Astrocyte (in vitro differentiated cells and primary cell): ENCODE measurements around the gene TRAK1. TPM values are rescaled to one million over a fixed set of nuclear protein-coding genes. Genes with fewer than 3 reads are reported as not detected.
A peak's percentile ranks its signal among the peaks of the same experiment; 100 is the strongest.

ENCODE experiments used
- DNase-seq: peaks from one replicate; pipeline ENCODE4 v3.0.0-alpha.2; 2010; ENCODE audit warnings: low read depth
- FAIRE-seq: peaks from 2 replicates; lab custom pipeline; 2011; peaks lifted over from hg19 to GRCh38; lab: Jason Lieb, UNC
- H2AFZ ChIP-seq: 2 replicates; pipeline ENCODE4 v1.6.0; 2012; ENCODE audit warnings: low read depth, low read length, inconsistent platforms
- H3K27ac ChIP-seq: 2 replicates; pipeline ENCODE4 v1.5.1; 2011; ENCODE audit warnings: low read depth, low read length, inconsistent platforms
- H3K27me3 ChIP-seq: 2 replicates; pipeline ENCODE4 v1.6.0; 2011; ENCODE audit warnings: low read length, inconsistent platforms; ENCODE audit not compliant: insufficient read depth
- H3K36me3 ChIP-seq: 2 replicates; pipeline ENCODE4 v1.5.1; 2011; ENCODE audit warnings: low read length, inconsistent platforms; ENCODE audit not compliant: insufficient read depth
- H3K4me1 ChIP-seq: 2 replicates; pipeline ENCODE4 v1.5.1; 2011; ENCODE audit warnings: low read length, inconsistent platforms; ENCODE audit not compliant: insufficient read depth
- H3K4me2 ChIP-seq: 2 replicates; pipeline ENCODE4 v1.6.0; 2012; ENCODE audit warnings: low read length, inconsistent platforms
- H3K4me3 ChIP-seq: 2 replicates; pipeline ENCODE4 v1.5.1; 2011; ENCODE audit warnings: low read depth, mild to moderate bottlenecking, low read length, inconsistent platforms; ENCODE audit not compliant: insufficient read depth
- H3K79me2 ChIP-seq: 2 replicates; pipeline ENCODE4 v1.6.0; 2012; ENCODE audit warnings: mild to moderate bottlenecking, low read length, inconsistent platforms; ENCODE audit not compliant: insufficient read depth
- H3K9ac ChIP-seq: 2 replicates; pipeline ENCODE4 v1.6.0; 2012; ENCODE audit warnings: mild to moderate bottlenecking, low read length, inconsistent platforms
- H3K9me3 ChIP-seq: 2 replicates; pipeline ENCODE4 v1.5.1; 2012; ENCODE audit warnings: low read depth, mild to moderate bottlenecking, low read length, inconsistent platforms; ENCODE audit not compliant: insufficient read depth
- H4K20me1 ChIP-seq: 2 replicates; pipeline ENCODE4 v1.6.0; 2012; ENCODE audit warnings: low read length, inconsistent platforms; ENCODE audit not compliant: insufficient read depth
- H3K27ac Mint-ChIP-seq: one replicate; pipeline ENCODE4 v1.8.0; 2021; ENCODE audit warnings: mild to moderate bottlenecking, mixed read lengths; ENCODE audit not compliant: unreplicated experiment
- H3K27me3 Mint-ChIP-seq: one replicate; pipeline ENCODE4 v1.8.0; 2021; ENCODE audit warnings: low read depth, mixed read lengths; ENCODE audit not compliant: unreplicated experiment
- H3K36me3 Mint-ChIP-seq: one replicate; pipeline ENCODE4 v1.8.0; 2021; ENCODE audit warnings: low read depth, mixed read lengths; ENCODE audit not compliant: unreplicated experiment
- H3K4me1 Mint-ChIP-seq: one replicate; pipeline ENCODE4 v1.8.0; 2021; ENCODE audit warnings: low read depth, mixed read lengths; ENCODE audit not compliant: unreplicated experiment
- H3K4me3 Mint-ChIP-seq: one replicate; pipeline ENCODE4 v1.8.0; 2021; ENCODE audit warnings: mild to moderate bottlenecking, moderate library complexity, mixed read lengths; ENCODE audit not compliant: unreplicated experiment
- H3K9me3 Mint-ChIP-seq: one replicate; pipeline ENCODE4 v1.8.0; 2021; ENCODE audit warnings: mild to moderate bottlenecking, mixed read lengths; ENCODE audit not compliant: unreplicated experiment
- CTCF ChIP-seq: IDR thresholded peaks from 2 replicates; pipeline ENCODE4 v1.5.1; 2011; ENCODE audit warnings: low read depth, mild to moderate bottlenecking, inconsistent platforms, low read length, moderate library complexity; ENCODE audit not compliant: insufficient read depth
- EZH2 ChIP-seq: IDR thresholded peaks from 2 replicates; pipeline ENCODE4 v1.6.1; 2012; ENCODE audit warnings: mild to moderate bottlenecking, low read length, inconsistent platforms; ENCODE audit not compliant: insufficient read depth
- total RNA-seq: library from RNA; stranded (reverse); gene quantifications from 2 replicates; pipeline ENCODE4 v1.2.1, GENCODE V29; 2021

The TRAK1 gene
- total RNA-seq, 1 donor from 2014 or later, result 56.2 TPM

GRCh38 chr3:42247576-42248027 is 156.4 kb downstream of the TRAK1 start:
- H3K4me1 Mint-ChIP-seq, result no peaks in the 10 kb centered on the region
- Histone ChIP-seq H3K9me3 (no peaks in the 10 kb centered on the region), H4K20me1 (no peaks in the 10 kb centered on the region), H3K4me2 (peak overlapping the region; percentile 62), H3K9ac (no peak overlapping the region), H2AFZ (no peak overlapping the region), H3K36me3 (no peaks in the 10 kb centered on the region), H3K4me1 (no peaks in the 10 kb centered on the region), H3K27ac (no peak overlapping the region), H3K27me3 (peaks cover 27% of the 10 kb centered on the region), H3K4me3 (no peak overlapping the region), H3K79me2 (no peaks in the 10 kb centered on the region)
- no peak overlapping the region for H3K4me3 Mint-ChIP-seq
- DNase-seq (no peak), FAIRE-seq (peak; percentile 13)
- H3K27me3 Mint-ChIP-seq, result peaks cover 39% of the 10 kb centered on the region
- H3K9me3 Mint-ChIP-seq, result no peaks in the 10 kb centered on the region
- no peak for TF ChIP-seq EZH2
- peak; percentile 83 for TF ChIP-seq CTCF
- no peak overlapping the region for H3K27ac Mint-ChIP-seq
- H3K36me3 Mint-ChIP-seq, result no peaks in the 10 kb centered on the region

DNA sequence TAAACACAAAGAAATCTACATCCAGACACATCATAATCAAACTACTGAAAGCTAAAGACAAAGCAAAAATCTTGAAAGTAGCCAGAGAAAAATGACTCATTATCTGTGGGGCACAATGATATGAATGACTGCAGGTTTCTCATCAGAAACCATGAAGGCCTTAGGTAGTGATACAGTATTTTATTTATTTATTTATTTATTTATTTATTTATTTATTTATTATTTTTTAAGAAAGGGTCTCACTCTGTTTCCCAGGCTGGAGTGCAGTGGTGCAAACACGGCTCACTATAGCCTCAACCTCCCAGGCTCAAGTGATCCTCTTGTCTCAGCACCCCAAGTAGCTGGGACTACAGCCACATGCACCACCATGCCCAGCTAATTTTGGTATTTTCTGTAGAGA is 159.6 kb downstream of the TRAK1 start:
- H3K27ac ChIP-seq, result no peak overlapping the region
- H2AFZ ChIP-seq, result no peak overlapping the region
- Mint-ChIP-seq H3K27ac (no peak overlapping the region), H3K4me3 (no peak overlapping the region), H3K27me3 (peaks cover 33% of the 10 kb centered on the region), H3K4me1 (peaks cover 17% of the 10 kb centered on the region), H3K36me3 (no peaks in the 10 kb centered on the region), H3K9me3 (no peaks in the 10 kb centered on the region)
- H3K4me2 ChIP-seq, result no peak overlapping the region
- H4K20me1 ChIP-seq, result no peaks in the 10 kb centered on the region
- H3K79me2 ChIP-seq, result no peaks in the 10 kb centered on the region
- H3K9ac ChIP-seq, result no peak overlapping the region
- peaks cover 16% of the 10 kb centered on the region for H3K27me3 ChIP-seq
- TF ChIP-seq EZH2, result no peak
- no peak for TF ChIP-seq CTCF
- DNase-seq (no peak), FAIRE-seq (no peak)
- no peaks in the 10 kb centered on the region for H3K9me3 ChIP-seq
- H3K4me1 ChIP-seq, result peaks cover 15% of the 10 kb centered on the region
- H3K4me3 ChIP-seq, result no peak overlapping the region
- H3K36me3 ChIP-seq, result no peaks in the 10 kb centered on the region

DNA sequence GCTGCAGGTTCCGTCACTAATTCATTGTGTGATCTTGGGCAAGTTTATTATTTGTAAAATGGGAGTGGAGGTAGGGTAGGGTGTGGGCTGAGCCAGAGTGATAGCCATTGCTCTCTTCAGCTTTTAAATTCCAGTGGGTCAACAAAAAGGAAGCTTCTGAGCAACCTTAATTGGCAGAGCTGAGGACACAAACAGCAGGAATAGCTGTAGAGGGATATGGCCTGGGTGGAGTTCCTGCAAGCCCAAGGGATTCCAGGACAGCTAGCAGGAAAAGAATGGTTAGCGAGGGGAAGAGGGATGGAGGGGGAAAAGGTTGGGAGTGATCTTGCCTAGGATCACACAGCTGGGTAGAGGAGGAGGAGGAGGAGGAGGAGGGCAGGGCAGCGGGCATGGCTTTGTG is 163.4 kb downstream of the TRAK1 start:
- no peak overlapping the region for H3K4me3 ChIP-seq
- H3K9ac ChIP-seq, result no peak overlapping the region
- H3K4me1 Mint-ChIP-seq, result peaks cover 33% of the 10 kb centered on the region
- H3K9me3 Mint-ChIP-seq, result peaks cover 2% of the 10 kb centered on the region
- FAIRE-seq (no peak), DNase-seq (no peak)
- H3K79me2 ChIP-seq, result no peaks in the 10 kb centered on the region
- H3K27ac ChIP-seq, result no peak overlapping the region
- H3K27me3 ChIP-seq, result no peaks in the 10 kb centered on the region
- H3K27ac Mint-ChIP-seq, result peak overlapping the region; percentile 15
- H3K4me2 ChIP-seq, result no peak overlapping the region
- no peaks in the 10 kb centered on the region for H3K9me3 ChIP-seq
- H3K36me3 ChIP-seq, result no peaks in the 10 kb centered on the region
- H3K27me3 Mint-ChIP-seq, result peaks cover 9% of the 10 kb centered on the region
- no peak for TF ChIP-seq CTCF
- H3K4me1 ChIP-seq, result peaks cover 25% of the 10 kb centered on the region
- no peaks in the 10 kb centered on the region for H4K20me1 ChIP-seq
- H3K36me3 Mint-ChIP-seq, result no peaks in the 10 kb centered on the region
- H3K4me3 Mint-ChIP-seq, result no peak overlapping the region
- no peak overlapping the region for H2AFZ ChIP-seq
